HG02870 (cell line): Measurements from ENCODE around the gene XAB2.
"Not testable (repeated sequence)": the region's sequence is repeated elsewhere in the genome, so short reads cannot be mapped to it uniquely, and the experiment has no call there.

Source experiments
- ATAC-seq: cut with Tn5 transposase; IDR thresholded peaks from one replicate; pipeline ENCODE4 v1.9.1; 2021; ENCODE audit warnings: mild to moderate bottlenecking, moderate library complexity; ENCODE audit not compliant: unreplicated experiment

XAB2 gene

DNA sequence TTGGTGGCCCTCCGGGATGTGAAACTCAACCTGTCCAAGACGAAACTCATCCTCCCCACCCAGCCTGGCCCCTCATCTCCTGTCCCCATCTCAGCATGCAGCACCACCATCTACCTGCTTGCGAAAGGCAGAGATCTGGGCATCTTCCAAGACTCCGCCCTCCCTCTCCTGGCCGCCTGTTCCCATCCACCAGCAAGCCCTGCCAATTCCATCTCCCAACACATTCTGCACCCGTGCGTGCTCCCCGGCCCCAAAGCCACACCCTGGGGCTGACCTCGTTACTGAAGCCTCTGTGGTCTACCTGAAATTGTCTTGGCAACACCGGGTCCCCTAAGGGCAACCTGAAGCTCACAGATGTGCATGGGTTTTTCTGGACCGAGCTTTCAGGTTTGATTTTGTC is 46.9 kb downstream of the XAB2 start:
- no peak for ATAC-seq

DNA sequence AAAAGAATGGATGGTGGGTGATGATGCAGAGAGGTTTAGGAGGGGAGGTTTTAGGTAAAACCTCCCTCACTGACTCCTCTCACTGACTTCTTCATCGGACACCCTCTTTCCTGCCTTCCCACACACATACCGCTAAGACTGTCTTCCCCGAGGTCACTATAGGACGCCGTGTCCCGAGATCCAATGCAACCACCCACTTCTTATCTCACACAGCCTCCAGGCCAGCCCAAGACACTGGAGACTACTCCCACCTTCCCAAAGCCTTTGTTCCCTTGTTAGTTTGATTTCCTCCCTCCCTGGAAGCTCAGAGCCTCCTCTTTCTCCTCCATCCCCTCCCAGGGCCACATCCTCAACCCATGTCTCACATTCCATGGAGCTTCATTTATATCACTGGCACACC is 50.2 kb downstream of the XAB2 start:
- ATAC-seq, result no peak

DNA sequence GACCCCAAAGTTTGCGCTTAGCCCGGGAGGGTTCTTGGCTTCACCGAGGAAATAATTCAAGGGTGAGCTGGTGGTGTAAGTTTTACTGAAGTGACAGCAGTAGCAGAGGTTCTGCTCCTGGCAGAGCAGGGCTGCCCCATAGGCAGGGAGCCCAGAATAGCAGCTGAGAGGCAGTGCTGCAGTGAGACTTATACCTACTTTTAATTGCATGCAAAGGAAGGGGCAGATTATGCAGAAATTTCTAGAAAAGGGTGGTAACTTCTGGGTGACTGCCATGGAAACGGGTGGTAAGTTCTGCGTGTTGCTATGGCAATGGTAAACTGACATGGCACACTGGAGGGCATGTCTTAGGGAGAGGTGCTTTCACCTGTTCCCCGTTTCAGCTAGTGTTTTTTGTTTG is 51.2 kb downstream of the XAB2 start:
- no peak for ATAC-seq

- not testable (repeated sequence) for ATAC-seq
Observed at GRCh38 chr19:7577422-7577821, 51.9 kb downstream of the XAB2 start.

DNA sequence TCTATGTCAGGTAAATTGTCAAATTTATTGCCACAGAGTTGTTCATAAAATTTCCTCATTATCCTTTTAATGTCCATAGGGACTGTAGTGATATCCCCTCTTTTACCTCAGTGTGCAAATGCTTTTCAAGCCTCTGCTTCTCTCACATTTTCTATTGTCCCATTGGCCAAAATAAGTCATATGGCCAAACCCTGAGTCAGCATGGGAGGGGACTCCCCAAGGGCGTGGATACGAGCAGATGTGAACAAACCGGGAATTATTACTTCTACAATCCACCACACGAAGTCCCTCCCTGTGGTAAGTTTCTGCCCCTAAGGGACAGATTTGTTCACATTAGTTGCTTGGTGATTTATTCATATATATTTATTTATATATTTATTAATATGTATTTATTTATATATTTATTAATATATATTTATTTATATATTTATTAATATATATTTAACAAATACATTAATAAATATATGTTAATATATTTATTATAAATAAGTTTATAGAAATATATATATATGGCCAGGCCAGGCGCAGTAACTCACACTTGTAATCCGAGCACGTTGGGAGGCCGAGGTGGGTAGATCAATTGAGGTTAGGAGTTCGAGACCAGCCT is 53.8 kb downstream of the XAB2 start:
- no peak for ATAC-seq

DNA sequence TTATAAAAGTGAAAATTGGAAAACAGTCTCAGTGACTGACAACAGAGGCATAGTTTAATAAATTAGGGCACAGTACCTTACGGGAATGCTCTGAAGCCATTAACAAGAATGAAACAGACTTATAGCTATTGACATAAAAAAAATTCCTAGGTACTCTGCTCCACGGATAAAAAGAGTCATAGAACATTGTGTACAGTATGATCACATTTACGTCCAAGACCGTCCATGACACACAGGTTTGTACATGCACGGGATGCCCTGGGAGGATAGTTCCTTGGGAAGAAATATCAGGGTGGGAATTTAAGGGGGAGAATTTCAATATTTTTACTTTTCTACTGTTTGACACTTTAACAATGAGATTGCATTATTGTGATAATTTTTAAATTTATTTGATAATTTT is 58.6 kb downstream of the XAB2 start:
- no peak for ATAC-seq
